SK-N-SH (cell line): Measurements from ENCODE around the gene ITCH. TPM values are rescaled to one million over a fixed set of nuclear protein-coding genes. Genes with fewer than 3 reads are reported as not detected.

Experiments used
- CTCF ChIA-PET: fragments of 300-600, 350-600 bp; formaldehyde crosslinking; extraction: SDS; loops from one replicate; lab custom pipeline; 2021; lab: Yijun Ruan, JAX
- POLR2A ChIA-PET: fragments of 350-600 bp; sonication (Branson Sonifier 250); formaldehyde crosslinking; extraction: SDS; loops from one replicate; lab custom pipeline; 2020; ENCODE audit warnings: antibody characterized with exemption, inconsistent platforms; lab: Yijun Ruan, JAX
- DNase-seq: peaks from one replicate; pipeline ENCODE4 v3.0.0; 2012
- H2AFZ ChIP-seq: fragments of 200-600 bp; sonication (generic); 2 replicates; pipeline ENCODE4 v1.8.1; 2016; ENCODE audit warnings: antibody characterized with exemption, mild to moderate bottlenecking, low read depth
- H3F3A ChIP-seq: fragments of 200-600 bp; sonication (generic); replicated peaks from 2 replicates; pipeline ENCODE3; 2016; ENCODE audit warnings: antibody characterized with exemption, mild to moderate bottlenecking; ENCODE audit not compliant: insufficient read depth
- H3K27ac ChIP-seq, 2 experiments: fragments of 200-500 bp in 1 of 2; fragments of 200-600 bp in 1 of 2; sonication (Bioruptor generic) in 1 of 2; sonication (generic), shearing (Covaris generic) in 1 of 2; 2 replicates each; pipeline versions ENCODE4 v1.5.1 to v1.6.1; 2014 to 2016; ENCODE audit warnings: low read depth in 2 of 2, inconsistent platforms in 1 of 2, low read length in 1 of 2, mild to moderate bottlenecking in 1 of 2, mixed read lengths in 1 of 2
- H3K27me3 ChIP-seq: fragments of 200-600 bp; sonication (generic), shearing (Covaris generic); 2 replicates; pipeline ENCODE4 v1.6.1; 2016; ENCODE audit warnings: mixed run types; ENCODE audit not compliant: insufficient read depth
- H3K36me3 ChIP-seq, 2 experiments: fragments of 200-500 bp in 1 of 2; fragments of 200-600 bp in 1 of 2; sonication (Bioruptor generic) in 1 of 2; sonication (generic) in 1 of 2; replicated peaks in 1 of 2; 2 replicates each; pipeline versions ENCODE3 to v1.5.1; 2014 to 2016; ENCODE audit warnings: low read length in 1 of 2, mild to moderate bottlenecking in 1 of 2; ENCODE audit not compliant: insufficient read depth in 2 of 2, control insufficient read depth in 1 of 2
- H3K4me1 ChIP-seq, 2 experiments: fragments of 200-500 bp in 1 of 2; fragments of 200-600 bp in 1 of 2; sonication (Bioruptor generic) in 1 of 2; sonication (generic), shearing (Covaris generic) in 1 of 2; 2 replicates each; pipeline versions ENCODE4 v1.5.1 to v1.6.1; 2014 to 2016; ENCODE audit warnings: low read depth in 1 of 2, low read length in 1 of 2, mixed run types in 1 of 2; ENCODE audit not compliant: insufficient read depth in 2 of 2, control insufficient read depth in 1 of 2
- H3K4me2 ChIP-seq: fragments of 200-600 bp; sonication (generic), shearing (Covaris generic); 2 replicates; pipeline ENCODE4 v1.6.1; 2017; ENCODE audit warnings: mixed run types
- H3K4me3 ChIP-seq, 2 experiments: fragments of 200-500 bp in 1 of 2; fragments of 200-600 bp in 1 of 2; sonication (Bioruptor generic) in 1 of 2; sonication (generic), shearing (Covaris generic) in 1 of 2; 2 replicates each; pipeline versions ENCODE4 v1.5.1 to v1.8.1; 2014 to 2016; ENCODE audit warnings: low read depth in 2 of 2, inconsistent platforms in 1 of 2, low read length in 1 of 2, mild to moderate bottlenecking in 1 of 2, mixed read lengths in 1 of 2, moderate library complexity in 1 of 2
- H3K79me2 ChIP-seq: fragments of 200-600 bp; sonication (generic); 2 replicates; pipeline ENCODE4 v1.8.1; 2017; ENCODE audit warnings: mild to moderate bottlenecking; ENCODE audit not compliant: insufficient read depth
- H3K9ac ChIP-seq: fragments of 200-600 bp; sonication (generic); 2 replicates; pipeline ENCODE4 v1.6.1; 2017; ENCODE audit warnings: mixed run types
- H3K9me2 ChIP-seq: fragments of 200-600 bp; sonication (generic); 2 replicates; pipeline ENCODE4 v1.6.1; 2017; ENCODE audit warnings: mixed run types
- H3K9me3 ChIP-seq: fragments of 200-600 bp; sonication (generic); 2 replicates; pipeline ENCODE4 v1.6.1; 2017; ENCODE audit warnings: mixed run types, mild to moderate bottlenecking, moderate library complexity
- H4K20me1 ChIP-seq: fragments of 200-600 bp; sonication (generic); 2 replicates; pipeline ENCODE4 v1.6.1; 2017; ENCODE audit warnings: mild to moderate bottlenecking, mixed run types; ENCODE audit not compliant: insufficient read depth
- CHD2 ChIP-seq: fragments of 150-350 bp; IDR thresholded peaks from 2 replicates; pipeline ENCODE4 v1.6.1; 2018; ENCODE audit warnings: low read length; ENCODE audit not compliant: partially characterized antibody
- CTCF ChIP-seq: fragments of 200-600 bp; sonication (generic); IDR thresholded peaks from 2 replicates; pipeline ENCODE4 v1.6.1; 2017; ENCODE audit warnings: antibody characterized with exemption, mild to moderate bottlenecking, moderate library complexity
- EZH2phosphoT487 ChIP-seq: fragments of 200-600 bp; sonication (generic); IDR thresholded peaks from 2 replicates; pipeline ENCODE4 v1.6.1; 2017; ENCODE audit warnings: low read depth, mixed run types, mild to moderate bottlenecking, antibody characterized with exemption, moderate library complexity, borderline replicate concordance
- FOSL2 ChIP-seq: IDR thresholded peaks from 2 replicates; pipeline ENCODE4 v1.4.0; 2012; ENCODE audit warnings: low read depth, mild to moderate bottlenecking, moderate library complexity, borderline replicate concordance
- FOXJ3 ChIP-seq: sonication (generic); formaldehyde crosslinking; IDR thresholded peaks from 2 replicates; pipeline ENCODE4 v1.5.1; 2020; ENCODE audit warnings: mild to moderate bottlenecking, missing genetic modification reagents
- GATA2 ChIP-seq: sonication (generic); formaldehyde crosslinking; IDR thresholded peaks from 2 replicates; pipeline ENCODE4 v1.5.0; 2020; ENCODE audit warnings: mild to moderate bottlenecking, missing genetic modification reagents
- IRF3 ChIP-seq: fragments of 150-350 bp; IDR thresholded peaks from 2 replicates; pipeline ENCODE4 v1.6.1; 2016; ENCODE audit warnings: mild to moderate bottlenecking, low read depth, low read length
- JUND ChIP-seq: IDR thresholded peaks from 2 replicates; pipeline ENCODE4 v1.4.0; 2012
- MEF2A ChIP-seq: IDR thresholded peaks from 2 replicates; pipeline ENCODE4 v1.4.0; 2012; ENCODE audit warnings: low read depth, borderline replicate concordance
- MXI1 ChIP-seq: IDR thresholded peaks from 2 replicates; pipeline ENCODE4 v1.6.1; 2012; ENCODE audit warnings: mild to moderate bottlenecking, low read depth, low read length, improper control_type of control experiment
- NFIC ChIP-seq: IDR thresholded peaks from 2 replicates; pipeline ENCODE4 v1.4.0; 2012; ENCODE audit warnings: borderline replicate concordance
- NRF1 ChIP-seq: IDR thresholded peaks from 2 replicates; pipeline ENCODE4 v1.6.1; 2012; ENCODE audit warnings: low read depth, mild to moderate bottlenecking, low read length
- RAD21 ChIP-seq: IDR thresholded peaks from 2 replicates; pipeline ENCODE4 v1.6.1; 2012; ENCODE audit warnings: mild to moderate bottlenecking, low read length
- RCOR1 ChIP-seq: fragments of 150-350 bp; IDR thresholded peaks from 2 replicates; pipeline ENCODE4 v1.6.1; 2017; ENCODE audit warnings: antibody characterized with exemption, low read length
- REST ChIP-seq: IDR thresholded peaks from 2 replicates; pipeline ENCODE4 v1.6.1; 2012; ENCODE audit warnings: mild to moderate bottlenecking, low read depth, low read length, moderate library complexity
- TCF12 ChIP-seq: IDR thresholded peaks from 2 replicates; pipeline ENCODE4 v1.4.0; 2012
- TEAD4 ChIP-seq: IDR thresholded peaks from 2 replicates; pipeline ENCODE4 v1.4.0; 2012; ENCODE audit warnings: mild to moderate bottlenecking, borderline replicate concordance; ENCODE audit not compliant: insufficient read depth
- ZBTB33 ChIP-seq: IDR thresholded peaks from 2 replicates; pipeline ENCODE4 v1.4.0; 2012; ENCODE audit warnings: low read depth, borderline replicate concordance
- WGBS: methylation state at CpG from one replicate; pipeline ENCODE4 v1.1.6; 2017; ENCODE audit warnings: low lambda C conversion rate; 5-methylcytosine and 5-hydroxymethylcytosine counted together
- polyA plus RNA-seq, 3 experiments: library from polyadenylated mRNA; depleted of rRNA; stranded (reverse); fragments of >200 nt; gene quantifications; 2 replicates each; pipeline ENCODE4 v1.2.3, GENCODE V29; 2012

The ITCH gene
- polyA plus RNA-seq, 1 of the 3 experiments (the other 2 are of a cell fraction) = 3.8 TPM

GRCh38 chr20:34403908-34404307, 40.8 kb downstream of the ITCH start:
- H3K9me3 ChIP-seq = no peaks in the 10 kb centered on the region
- no peak overlapping the region for H3K27ac ChIP-seq
- TF ChIP-seq RCOR1 (no peak), RAD21 (no peak), TCF12 (no peak), NRF1 (no peak), CHD2 (no peak), IRF3 (no peak), ZBTB33 (no peak), TEAD4 (no peak), NFIC (no peak), EZH2phosphoT487 (no peak), FOSL2 (no peak), GATA2 (no peak), JUND (no peak), MXI1 (no peak)
- peaks cover 2 to 27% of the 10 kb centered on the region in 2 experiments for H3K36me3 ChIP-seq
- no peaks in the 10 kb centered on the region for H3K27me3 ChIP-seq
- peaks cover 62% of the 10 kb centered on the region for H4K20me1 ChIP-seq
- ChIA-PET POLR2A (no interaction called here), CTCF (no interaction called here)
- H3K9me2 ChIP-seq = no peaks in the 10 kb centered on the region
- H3K9ac ChIP-seq = no peak overlapping the region
- no peak overlapping the region for H2AFZ ChIP-seq
- peaks cover 0 to 34% of the 10 kb centered on the region in 2 experiments; a peak in 2 of 4 replicates for H3K4me1 ChIP-seq
- no peak overlapping the region for H3K4me2 ChIP-seq
- 94% methylated on average over 1 of the region's 1 CpG for WGBS
- DNase-seq = no peak
- H3K79me2 ChIP-seq = peaks cover 95% of the 10 kb centered on the region
- H3K4me3 ChIP-seq = no peak overlapping the region
- H3F3A ChIP-seq = peaks cover 27% of the 10 kb centered on the region

GRCh38 chr20:34404803-34405202, 41.7 kb downstream of the ITCH start:
- DNase-seq = no peak
- H3F3A ChIP-seq = peaks cover 26% of the 10 kb centered on the region
- H4K20me1 ChIP-seq = peaks cover 58% of the 10 kb centered on the region
- H3K36me3 ChIP-seq = peaks cover 9 to 34% of the 10 kb centered on the region in 2 experiments
- CTCF ChIA-PET = interaction anchor here (0.6 kb wide), 1 partner anchor 837 kb away, joined by 4 read pairs; no protein-coding TSS in a partner anchor
- peaks cover 95% of the 10 kb centered on the region for H3K79me2 ChIP-seq
- no peak overlapping the region for H2AFZ ChIP-seq
- no peak overlapping the region for H3K9ac ChIP-seq
- no peak overlapping the region for H3K4me3 ChIP-seq
- H3K4me1 ChIP-seq = peaks cover 0 to 33% of the 10 kb centered on the region in 2 experiments; a peak in 2 of 4 replicates
- H3K9me2 ChIP-seq = no peaks in the 10 kb centered on the region
- H3K27me3 ChIP-seq = no peaks in the 10 kb centered on the region
- H3K4me2 ChIP-seq = no peak overlapping the region
- 93% methylated on average over 1 of the region's 1 CpG for WGBS
- no peak overlapping the region for H3K27ac ChIP-seq
- H3K9me3 ChIP-seq = no peaks in the 10 kb centered on the region
- POLR2A ChIA-PET = interaction anchor here (0.6 kb wide), 1 partner anchor 212 kb away, joined by 4 read pairs; no protein-coding TSS in a partner anchor
- TF ChIP-seq FOXJ3 (CRISPR knock-in tag) (no peak), ZBTB33 (no peak), CTCF (no peak), TEAD4 (no peak), MEF2A (no peak), REST (no peak), JUND (no peak)
